Neural progenitor cell (in vitro differentiated cells): ENCODE data around the gene WLS. TPM values are rescaled to one million over a fixed set of nuclear protein-coding genes. Genes with fewer than 3 reads are reported as not detected.

Source experiments
- DNase-seq: peaks from one replicate; pipeline ENCODE4 v3.0.0-alpha.2; 2016; ENCODE audit warnings: low spot score
- H2AFZ ChIP-seq: fragments of 200-600 bp; sonication (generic); replicated peaks from 2 replicates; pipeline ENCODE4 v1.6.1; 2016; ENCODE audit warnings: antibody characterized with exemption
- H3F3A ChIP-seq: fragments of 200-600 bp; sonication (generic); 2 replicates; pipeline ENCODE4 v1.6.1; 2016; ENCODE audit warnings: antibody characterized with exemption, low read depth
- H3K27ac ChIP-seq: fragments of 200-600 bp; sonication (generic); 2 replicates; pipeline ENCODE4 v1.5.1; 2016; ENCODE audit warnings: mild to moderate bottlenecking
- H3K27me3 ChIP-seq: fragments of 200-600 bp; sonication (generic); 2 replicates; pipeline ENCODE4 v1.6.1; 2016; ENCODE audit warnings: mild to moderate bottlenecking, moderate library complexity
- H3K36me3 ChIP-seq: fragments of 200-600 bp; sonication (generic); 2 replicates; pipeline ENCODE4 v1.5.1; 2016
- H3K4me1 ChIP-seq: fragments of 200-600 bp; sonication (generic); 2 replicates; pipeline ENCODE4 v1.6.1; 2016; ENCODE audit warnings: mixed run types
- H3K4me2 ChIP-seq: fragments of 200-600 bp; sonication (generic); 2 replicates; pipeline ENCODE4 v1.6.1; 2016
- H3K4me3 ChIP-seq: fragments of 200-600 bp; sonication (generic); 2 replicates; pipeline ENCODE4 v1.5.1; 2016
- H3K79me2 ChIP-seq: fragments of 200-600 bp; sonication (generic); 2 replicates; pipeline ENCODE4 v1.6.1; 2016; ENCODE audit warnings: low read depth
- H3K9ac ChIP-seq: fragments of 200-600 bp; sonication (generic); 2 replicates; pipeline ENCODE4 v1.6.1; 2016
- H3K9me3 ChIP-seq: fragments of 200-600 bp; sonication (generic); 2 replicates; pipeline ENCODE4 v1.5.1; 2016; ENCODE audit warnings: low read depth
- H4K20me1 ChIP-seq: fragments of 200-600 bp; sonication (generic); 2 replicates; pipeline ENCODE4 v1.6.1; 2016; ENCODE audit warnings: low read depth
- H3K27ac Mint-ChIP-seq: 3 replicates; pipeline ENCODE4 v1.8.0; 2021; ENCODE audit warnings: mixed read lengths
- H3K27me3 Mint-ChIP-seq: 2 replicates; pipeline ENCODE4 v1.8.0; 2022; ENCODE audit warnings: low read depth, mild to moderate bottlenecking, inconsistent platforms, moderate library complexity, mixed read lengths; ENCODE audit not compliant: insufficient read depth
- H3K36me3 Mint-ChIP-seq: 3 replicates; pipeline ENCODE4 v1.8.0; 2021; ENCODE audit warnings: mixed read lengths
- H3K4me1 Mint-ChIP-seq: 3 replicates; pipeline ENCODE4 v1.8.0; 2021; ENCODE audit warnings: mixed read lengths
- H3K4me3 Mint-ChIP-seq: 3 replicates; pipeline ENCODE4 v1.8.0; 2021; ENCODE audit warnings: mild to moderate bottlenecking, moderate library complexity, mixed read lengths
- H3K9me3 Mint-ChIP-seq: 3 replicates; pipeline ENCODE4 v1.8.0; 2020; ENCODE audit warnings: mixed read lengths
- EZH2 ChIP-seq: fragments of 200-600 bp; sonication (generic); IDR thresholded peaks from 2 replicates; pipeline ENCODE4 v1.6.1; 2017; ENCODE audit warnings: antibody characterized with exemption, mild to moderate bottlenecking, moderate library complexity
- EZH2phosphoT487 ChIP-seq: fragments of 200-600 bp; sonication (generic); IDR thresholded peaks from 2 replicates; pipeline ENCODE4 v1.6.1; 2017; ENCODE audit warnings: antibody characterized with exemption
- total RNA-seq: library from RNA; depleted of rRNA; stranded (reverse); fragments of >200 nt; gene quantifications from 2 replicates; pipeline ENCODE4 v1.2.3, GENCODE V29; 2015; ENCODE audit warnings: low replicate concordance
- TF ChIP-seq, protein P1 (sequence below): fragments of 200-600 bp; sonication (generic); IDR thresholded peaks from 2 replicates; pipeline ENCODE4 v1.5.1; 2017; ENCODE audit warnings: antibody characterized with exemption, mild to moderate bottlenecking

WLS gene
- total RNA-seq, 1 donor from 2014 or later, result 259 TPM

DNA sequence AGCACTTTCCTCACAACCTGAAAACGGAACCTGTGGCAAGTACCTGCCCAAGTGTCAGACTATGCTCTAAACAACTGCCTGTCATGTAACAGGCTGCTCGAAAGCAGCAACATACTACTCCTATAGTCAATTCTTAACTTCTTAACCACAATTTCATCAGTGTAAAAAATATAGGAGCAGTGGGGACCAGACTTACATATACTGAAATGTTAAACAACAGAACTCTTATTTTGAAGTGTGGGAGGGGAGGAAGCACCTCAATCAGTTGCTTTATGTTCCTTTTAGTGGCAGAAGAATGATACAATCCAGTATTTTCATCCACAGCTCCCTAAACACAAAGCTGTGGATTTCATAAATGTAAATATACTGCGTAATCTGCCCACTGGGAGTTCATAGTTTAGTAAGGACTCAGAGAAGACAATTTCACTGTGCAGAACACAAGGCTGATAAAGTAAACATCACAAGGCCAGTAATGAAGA is 44.2 kb downstream of the WLS start:
- Histone ChIP-seq H4K20me1 (peaks cover 3% of the 10 kb centered on the region), H3K9ac (no peak overlapping the region), H3K79me2 (peaks cover 4% of the 10 kb centered on the region), H3K27ac (no peak overlapping the region), H3K36me3 (peaks cover 27% of the 10 kb centered on the region), H3K9me3 (no peaks in the 10 kb centered on the region), H3K4me2 (no peak overlapping the region), H3K4me1 (no peaks in the 10 kb centered on the region), H3F3A (no peaks in the 10 kb centered on the region), H2AFZ (no peak overlapping the region), H3K27me3 (no peaks in the 10 kb centered on the region), H3K4me3 (no peak overlapping the region)
- TF ChIP-seq EZH2phosphoT487 (no peak), EZH2 (no peak)
- H3K36me3 Mint-ChIP-seq, result peaks cover 77% of the 10 kb centered on the region
- H3K27me3 Mint-ChIP-seq, result no peaks in the 10 kb centered on the region
- H3K9me3 Mint-ChIP-seq, result peaks cover 14% of the 10 kb centered on the region
- H3K4me1 Mint-ChIP-seq, result no peaks in the 10 kb centered on the region
- no peak overlapping the region for H3K27ac Mint-ChIP-seq
- DNase-seq, result no peak
- H3K4me3 Mint-ChIP-seq, result no peak overlapping the region

DNA sequence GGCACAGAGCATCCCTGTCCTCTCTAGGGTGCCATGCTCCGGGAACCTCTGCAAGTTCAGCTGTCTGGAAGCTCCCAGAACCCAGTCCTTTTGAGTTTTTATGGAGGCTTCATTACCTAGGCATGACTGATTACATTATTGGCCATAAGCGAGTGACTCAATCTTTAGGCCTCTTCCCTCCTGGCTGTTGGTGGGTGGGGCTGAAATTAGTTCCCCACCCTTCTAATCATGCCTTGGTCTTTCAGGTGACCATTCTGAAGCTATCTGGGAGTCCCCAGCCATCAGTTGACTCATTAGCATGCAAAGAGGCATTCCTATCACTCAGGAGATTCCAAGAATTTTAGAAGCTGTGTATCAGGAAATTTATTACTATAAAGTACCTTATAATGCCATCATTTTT is 46.6 kb downstream of the WLS start:
- no peaks in the 10 kb centered on the region for H3F3A ChIP-seq
- H3K4me3 Mint-ChIP-seq, result no peak overlapping the region
- no peaks in the 10 kb centered on the region for H3K9me3 ChIP-seq
- TF ChIP-seq EZH2phosphoT487, result no peak
- no peak for TF ChIP-seq EZH2
- TF ChIP-seq, protein P1, sequence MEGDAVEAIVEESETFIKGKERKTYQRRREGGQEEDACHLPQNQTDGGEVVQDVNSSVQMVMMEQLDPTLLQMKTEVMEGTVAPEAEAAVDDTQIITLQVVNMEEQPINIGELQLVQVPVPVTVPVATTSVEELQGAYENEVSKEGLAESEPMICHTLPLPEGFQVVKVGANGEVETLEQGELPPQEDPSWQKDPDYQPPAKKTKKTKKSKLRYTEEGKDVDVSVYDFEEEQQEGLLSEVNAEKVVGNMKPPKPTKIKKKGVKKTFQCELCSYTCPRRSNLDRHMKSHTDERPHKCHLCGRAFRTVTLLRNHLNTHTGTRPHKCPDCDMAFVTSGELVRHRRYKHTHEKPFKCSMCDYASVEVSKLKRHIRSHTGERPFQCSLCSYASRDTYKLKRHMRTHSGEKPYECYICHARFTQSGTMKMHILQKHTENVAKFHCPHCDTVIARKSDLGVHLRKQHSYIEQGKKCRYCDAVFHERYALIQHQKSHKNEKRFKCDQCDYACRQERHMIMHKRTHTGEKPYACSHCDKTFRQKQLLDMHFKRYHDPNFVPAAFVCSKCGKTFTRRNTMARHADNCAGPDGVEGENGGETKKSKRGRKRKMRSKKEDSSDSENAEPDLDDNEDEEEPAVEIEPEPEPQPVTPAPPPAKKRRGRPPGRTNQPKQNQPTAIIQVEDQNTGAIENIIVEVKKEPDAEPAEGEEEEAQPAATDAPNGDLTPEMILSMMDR, result no peak
- no peak overlapping the region for H3K27ac ChIP-seq
- H3K27ac Mint-ChIP-seq, result no peak overlapping the region
- peaks cover 17% of the 10 kb centered on the region for H3K36me3 ChIP-seq
- H3K27me3 ChIP-seq, result no peaks in the 10 kb centered on the region
- no peak overlapping the region for H3K4me3 ChIP-seq
- no peaks in the 10 kb centered on the region for H3K27me3 Mint-ChIP-seq
- H3K9me3 Mint-ChIP-seq, result peaks cover 9% of the 10 kb centered on the region
- H3K9ac ChIP-seq, result no peak overlapping the region
- H2AFZ ChIP-seq, result no peak overlapping the region
- no peak for DNase-seq
- no peaks in the 10 kb centered on the region for H3K4me1 Mint-ChIP-seq
- H3K4me2 ChIP-seq, result no peak overlapping the region
- H3K36me3 Mint-ChIP-seq, result peaks cover 78% of the 10 kb centered on the region
- H4K20me1 ChIP-seq, result no peaks in the 10 kb centered on the region
- no peaks in the 10 kb centered on the region for H3K4me1 ChIP-seq
- H3K79me2 ChIP-seq, result no peaks in the 10 kb centered on the region

DNA sequence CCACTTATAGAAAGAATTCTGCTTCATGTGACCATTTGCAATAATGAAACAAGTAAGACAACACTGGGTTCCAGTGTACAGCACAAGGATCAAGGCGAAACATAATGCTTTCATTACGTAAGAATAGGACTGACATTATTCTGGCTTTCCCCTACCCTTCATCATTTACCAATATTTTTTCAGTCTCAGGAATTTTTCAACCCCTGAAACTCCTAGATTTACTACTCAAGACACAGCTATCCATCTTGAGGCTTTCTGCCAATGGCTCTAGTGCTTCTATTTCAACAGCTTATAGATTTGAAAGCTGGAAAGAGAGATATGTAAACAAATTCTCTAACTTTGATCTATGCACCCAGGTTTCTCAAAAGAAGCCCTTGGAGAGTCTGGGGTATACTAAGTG is 48.4 kb downstream of the WLS start:
- no peak for DNase-seq
- Histone ChIP-seq H3F3A (no peaks in the 10 kb centered on the region), H3K4me3 (no peak overlapping the region), H3K36me3 (peaks cover 17% of the 10 kb centered on the region), H3K4me1 (no peaks in the 10 kb centered on the region), H2AFZ (no peak overlapping the region), H4K20me1 (peaks cover 3% of the 10 kb centered on the region), H3K27me3 (no peaks in the 10 kb centered on the region), H3K79me2 (no peaks in the 10 kb centered on the region), H3K9ac (no peak overlapping the region), H3K27ac (no peak overlapping the region), H3K9me3 (no peaks in the 10 kb centered on the region), H3K4me2 (no peak overlapping the region)
- Mint-ChIP-seq H3K36me3 (peaks cover 85% of the 10 kb centered on the region), H3K4me1 (peaks cover 10% of the 10 kb centered on the region), H3K27ac (no peak overlapping the region), H3K9me3 (peaks cover 10% of the 10 kb centered on the region), H3K27me3 (no peaks in the 10 kb centered on the region), H3K4me3 (no peak overlapping the region)
- TF ChIP-seq, protein P1, result no peak

DNA sequence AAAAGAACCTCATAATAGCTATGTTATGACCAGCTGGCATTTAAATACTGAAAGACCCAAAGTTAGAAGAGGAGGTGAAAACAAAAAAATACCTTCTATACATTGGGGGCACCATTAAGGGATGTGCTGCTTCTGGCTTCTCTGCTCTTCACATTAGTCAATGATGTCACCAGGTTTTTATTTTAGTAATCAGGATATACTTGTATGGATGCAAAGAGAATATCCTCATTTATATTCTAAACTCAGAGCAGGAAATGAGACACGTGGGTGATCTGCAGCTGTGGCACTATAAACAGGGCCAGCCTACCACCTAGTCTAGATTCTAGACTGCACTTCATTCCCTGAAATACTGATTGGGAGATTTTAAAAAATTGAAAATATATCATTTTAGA is 51.2 kb downstream of the WLS start:
- DNase-seq, result no peak
- no peaks in the 10 kb centered on the region for H3K79me2 ChIP-seq
- H3K4me2 ChIP-seq, result no peak overlapping the region
- no peak overlapping the region for H3K27ac Mint-ChIP-seq
- no peak overlapping the region for H3K4me3 ChIP-seq
- H3K27ac ChIP-seq, result no peak overlapping the region
- H3F3A ChIP-seq, result no peaks in the 10 kb centered on the region
- no peaks in the 10 kb centered on the region for H3K9me3 ChIP-seq
- peaks cover 24% of the 10 kb centered on the region for H3K4me1 Mint-ChIP-seq
- H3K27me3 Mint-ChIP-seq, result peaks cover 3% of the 10 kb centered on the region
- H3K4me3 Mint-ChIP-seq, result no peak overlapping the region
- no peak overlapping the region for H2AFZ ChIP-seq
- TF ChIP-seq, protein P1, result no peak
- TF ChIP-seq EZH2 (no peak), EZH2phosphoT487 (no peak)
- H3K27me3 ChIP-seq, result no peaks in the 10 kb centered on the region
- peaks cover 2% of the 10 kb centered on the region for H3K4me1 ChIP-seq
- peaks cover 3% of the 10 kb centered on the region for H4K20me1 ChIP-seq
- peaks cover 7% of the 10 kb centered on the region for H3K36me3 ChIP-seq
- peaks cover 79% of the 10 kb centered on the region for H3K36me3 Mint-ChIP-seq
- peaks cover 12% of the 10 kb centered on the region for H3K9me3 Mint-ChIP-seq
- no peak overlapping the region for H3K9ac ChIP-seq
